Colonic mucosa (tissue), 4 donors: Measurements from ENCODE around the gene COX5B. TPM values are rescaled to one million over a fixed set of nuclear protein-coding genes. Genes with fewer than 3 reads are reported as not detected.
A peak's percentile ranks its signal among the peaks of the same experiment; 100 is the strongest.
"Not testable (repeated sequence)": the region's sequence is repeated elsewhere in the genome, so short reads cannot be mapped to it uniquely, and the experiment has no call there.

Experiments used
- DNase-seq: peaks from one replicate; pipeline ENCODE4 v3.0.0-alpha.2; 2020
- H3K27ac ChIP-seq: fragments of 200-600 bp; one replicate; pipeline ENCODE4 v1.8.0; 2021
- H3K27me3 ChIP-seq: fragments of 200-600 bp; one replicate; pipeline ENCODE4 v1.8.0; 2021
- H3K36me3 ChIP-seq: fragments of 200-600 bp; one replicate; pipeline ENCODE4 v1.8.0; 2021
- H3K4me1 ChIP-seq: fragments of 200-600 bp; one replicate; pipeline ENCODE4 v1.8.0; 2021; ENCODE audit warnings: mild to moderate bottlenecking
- H3K4me3 ChIP-seq: fragments of 200-600 bp; one replicate; pipeline ENCODE4 v1.8.0; 2021
- H3K9ac ChIP-seq, 2 donors: one replicate each; pipeline ENCODE4 v1.7.0; 2013; ENCODE audit warnings: control low read depth in 2 of 2, low read depth in 2 of 2, low read length in 2 of 2
- H3K9me3 ChIP-seq: fragments of 200-600 bp; one replicate; pipeline ENCODE4 v1.8.0; 2021
- CTCF ChIP-seq: fragments of 200-600 bp; IDR thresholded peaks from one replicate; pipeline ENCODE4 v1.8.0; 2022; ENCODE audit warnings: antibody characterized with exemption, mild to moderate bottlenecking
- intact Hi-C: fragments of 100-400 bp; cut with DNase I; formaldehyde crosslinking; loops from one replicate; pipeline ENCODE4 v1.14.1; 2022
- total RNA-seq, 2 donors: library from RNA; stranded (reverse); fragmentation: NEBNext Ultra II Directional in 1 of 2; extraction: Animal tissue kit (Norgen Biotek cat#: 25700) in 1 of 2; gene quantifications; one replicate each; pipeline ENCODE4 v1.2.1, GENCODE V29; 2021
- donor health status: healthy.
- donor health status: DM: no; HTN: no; CAD: no.
- donor health status: DM: no; HTN: no; CAD: no.

COX5B gene
- total RNA-seq, result 100 to 1,000 TPM; 633 to 720 TPM

GRCh38 chr2:97645695-97646629, at the start of gene COX5B:
Gene COX5B (plus strand): TSS chr2:97646062. CDS start chr2:97646087, 25 bp downstream.
- H3K36me3 ChIP-seq, result no peaks in the 10 kb centered on the region
- no peaks in the 10 kb centered on the region for H3K27me3 ChIP-seq
- intact Hi-C loops, result loop anchor here (2.0 kb wide), 1 partner anchor 17 kb away; no protein-coding TSS in a partner anchor
- H3K27ac ChIP-seq, result peak within 1 kb of the TSS; percentile 94
- peak; percentile 99 for DNase-seq
- no peak for TF ChIP-seq CTCF
- H3K4me1 ChIP-seq, result peaks cover 6% of the 10 kb centered on the region
- H3K9ac ChIP-seq, result peak within 1 kb of the TSS; percentile 96 to 100
- peak within 1 kb of the TSS; percentile 89 for H3K4me3 ChIP-seq
- H3K9me3 ChIP-seq, result no peaks in the 10 kb centered on the region

- not testable (repeated sequence) for H3K27ac ChIP-seq, H3K36me3 ChIP-seq, H3K9me3 ChIP-seq, H3K27me3 ChIP-seq, H3K4me3 ChIP-seq, DNase-seq, H3K4me1 ChIP-seq, H3K9ac ChIP-seq
- intact Hi-C loops, result loop anchor here (10.0 kb wide), 1 partner anchor 99 kb away; no protein-coding TSS in a partner anchor
These were observed 49.7 kb upstream of the COX5B start for GRCh38 chr2:97596180-97596579.

DNA sequence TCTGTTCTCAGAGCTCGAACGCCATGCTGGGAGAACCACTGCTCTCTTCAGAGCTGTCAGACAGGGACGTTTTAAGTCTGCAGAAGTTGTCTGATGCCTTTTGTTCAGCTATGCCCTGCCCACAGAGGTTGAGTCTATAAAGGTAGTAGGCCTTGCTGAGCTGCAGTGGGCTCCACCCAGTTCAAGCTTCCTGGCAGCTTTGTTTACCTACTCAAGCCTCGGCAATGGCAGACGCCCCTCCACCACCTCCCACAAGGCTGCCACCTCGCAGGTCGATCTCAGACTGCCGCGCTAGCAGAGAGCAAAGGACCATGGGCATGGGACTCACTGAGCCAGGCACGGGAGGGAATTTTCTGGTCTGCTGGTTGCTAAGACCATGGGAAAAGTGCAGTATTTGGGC, 44.3 kb upstream of the COX5B start:
- H3K4me3 ChIP-seq, intact Hi-C loops, H3K27me3 ChIP-seq, H3K9ac ChIP-seq, DNase-seq, H3K27ac ChIP-seq, H3K4me1 ChIP-seq, H3K36me3 ChIP-seq, H3K9me3 ChIP-seq: not testable (repeated sequence)

GRCh38 chr2:97605109-97605508, 40.8 kb upstream of the COX5B start:
- H3K9me3 ChIP-seq, H3K4me1 ChIP-seq, DNase-seq, intact Hi-C loops, H3K36me3 ChIP-seq, H3K9ac ChIP-seq, H3K4me3 ChIP-seq, H3K27me3 ChIP-seq, H3K27ac ChIP-seq: not testable (repeated sequence)

DNA sequence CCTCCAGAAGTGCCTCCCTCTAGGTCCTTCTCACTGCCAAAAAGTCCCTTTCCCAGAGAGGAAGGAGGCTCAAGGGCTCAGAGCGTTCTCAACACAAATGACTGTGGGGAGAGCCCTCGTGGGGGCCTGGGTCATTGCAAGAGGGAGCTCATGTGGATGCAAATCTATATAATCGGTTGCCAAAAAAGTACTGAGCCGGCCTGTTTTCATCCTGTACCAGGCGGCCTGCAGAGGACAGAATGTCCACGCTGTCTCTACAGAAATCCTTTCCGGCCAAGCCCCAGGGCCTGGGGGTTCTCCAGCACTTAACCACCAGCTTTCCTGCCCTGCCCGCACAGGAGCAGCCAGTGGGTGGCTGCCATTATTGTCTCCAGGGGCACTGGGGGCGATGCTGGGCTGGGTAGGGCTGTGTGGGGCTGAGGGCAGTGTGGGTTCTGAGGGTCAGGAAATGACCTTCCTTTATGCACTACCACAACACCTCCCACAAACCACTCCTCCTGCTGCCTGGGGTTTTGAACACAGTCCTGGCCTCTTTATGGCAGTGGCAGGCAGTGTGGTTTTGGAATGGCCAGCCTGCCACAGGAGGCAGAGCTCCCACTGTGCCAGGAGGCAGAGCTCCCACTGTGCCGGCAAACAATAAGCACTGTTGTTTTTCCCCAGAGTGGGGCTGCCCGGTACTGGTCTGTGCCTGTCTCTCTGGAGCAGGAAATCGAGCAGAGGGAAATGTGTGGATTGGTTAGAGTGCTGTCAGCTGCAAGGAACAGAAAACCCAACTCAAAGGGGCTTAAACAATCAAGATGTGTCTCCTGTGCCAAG, 40.1 kb upstream of the COX5B start:
- H3K9ac ChIP-seq, H3K27ac ChIP-seq, H3K9me3 ChIP-seq, H3K27me3 ChIP-seq, H3K36me3 ChIP-seq, H3K4me1 ChIP-seq, DNase-seq, H3K4me3 ChIP-seq, intact Hi-C loops: not testable (repeated sequence)

GRCh38 chr2:97608745-97609144, 37.1 kb upstream of the COX5B start:
- H3K4me1 ChIP-seq, DNase-seq, H3K36me3 ChIP-seq, H3K27me3 ChIP-seq, H3K27ac ChIP-seq, H3K4me3 ChIP-seq, intact Hi-C loops, H3K9me3 ChIP-seq, H3K9ac ChIP-seq: not testable (repeated sequence)

DNA sequence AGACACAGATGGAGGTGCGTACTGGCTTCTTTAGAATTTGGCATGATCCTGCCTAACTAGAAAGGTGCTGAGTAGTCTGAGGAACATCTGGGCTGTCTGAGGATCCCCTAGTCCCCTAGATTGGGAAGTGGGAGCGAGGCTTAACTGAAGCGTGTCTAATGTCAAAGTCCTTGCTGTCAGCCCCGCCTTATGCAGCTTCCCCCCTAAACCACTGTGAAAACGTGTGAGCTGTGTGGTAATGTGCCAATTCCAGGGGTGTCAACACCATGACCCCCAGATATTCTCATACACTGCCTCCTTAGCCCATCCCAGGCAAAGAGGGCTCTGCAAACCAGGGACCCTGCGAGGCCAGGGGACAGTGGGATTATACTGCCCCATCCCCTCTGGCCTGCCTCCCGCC, 34.0 kb upstream of the COX5B start:
- H3K9me3 ChIP-seq, intact Hi-C loops, H3K36me3 ChIP-seq, H3K4me3 ChIP-seq, H3K27ac ChIP-seq, H3K9ac ChIP-seq, H3K27me3 ChIP-seq, H3K4me1 ChIP-seq, DNase-seq: not testable (repeated sequence)

GRCh38 chr2:97615746-97616145, 30.1 kb upstream of the COX5B start:
- DNase-seq, intact Hi-C loops, H3K27me3 ChIP-seq, H3K9me3 ChIP-seq, H3K9ac ChIP-seq, H3K27ac ChIP-seq, H3K4me3 ChIP-seq, H3K4me1 ChIP-seq, H3K36me3 ChIP-seq: not testable (repeated sequence)
